H4 (cell line): ENCODE data around the gene SLC6A12. TPM values are rescaled to one million over a fixed set of nuclear protein-coding genes. Genes with fewer than 3 reads are reported as not detected.
"Not testable (repeated sequence)": the region's sequence is repeated elsewhere in the genome, so short reads cannot be mapped to it uniquely, and the experiment has no call there.

Experiments
- DNase-seq: peaks from one replicate; pipeline ENCODE4 v3.0.0-alpha.2; 2015; ENCODE audit warnings: low spot score
- total RNA-seq: library from RNA; depleted of rRNA; stranded (reverse); fragments of >200 nt; shearing (Covaris generic); gene quantifications from 2 replicates; pipeline ENCODE4 v1.2.3, GENCODE V29; 2014

SLC6A12 gene
- total RNA-seq, 1 experiment from 2014 or later = 0.08 TPM

- DNase-seq = no peak
Measured at GRCh38 chr12:197911-198695, 15.9 kb downstream of the SLC6A12 start.

- DNase-seq = no peak
Measured at GRCh38 chr12:197347-197746, 16.6 kb downstream of the SLC6A12 start.

GRCh38 chr12:196436-196835 is 17.5 kb downstream of the SLC6A12 start:
- DNase-seq = no peak

GRCh38 chr12:195951-196350 is 18.0 kb downstream of the SLC6A12 start:
- no peak for DNase-seq

- DNase-seq = no peak
Measured at GRCh38 chr12:195156-195555, 18.8 kb downstream of the SLC6A12 start.

- no peak for DNase-seq
Measured at GRCh38 chr12:194276-194675, 19.7 kb downstream of the SLC6A12 start.

GRCh38 chr12:193261-193660 is 20.7 kb downstream of the SLC6A12 start:
- DNase-seq = no peak

GRCh38 chr12:191541-191940 is 22.4 kb downstream of the SLC6A12 start:
- DNase-seq = no peak

GRCh38 chr12:190881-191280 is 23.1 kb downstream of the SLC6A12 start:
- no peak for DNase-seq

- DNase-seq = no peak
Measured at GRCh38 chr12:189622-189962, 24.4 kb downstream of the SLC6A12 start.

GRCh38 chr12:188910-189621 is 24.9 kb downstream of the SLC6A12 start:
- peak; percentile 45 for DNase-seq

GRCh38 chr12:187986-188909 is 25.7 kb downstream of the SLC6A12 start:
- not testable (repeated sequence) for DNase-seq

GRCh38 chr12:186006-186625 is 27.8 kb downstream of the SLC6A12 start:
- DNase-seq = no peak

- no peak for DNase-seq
Measured at GRCh38 chr12:185576-185955, 28.4 kb downstream of the SLC6A12 start.

GRCh38 chr12:184811-185575 is 29.0 kb downstream of the SLC6A12 start:
- no peak for DNase-seq

- DNase-seq = peak; percentile 45
Measured at GRCh38 chr12:182381-182892, 31.5 kb downstream of the SLC6A12 start.

GRCh38 chr12:181921-182320 is 32.0 kb downstream of the SLC6A12 start:
- DNase-seq = no peak

GRCh38 chr12:180445-180844 is 33.5 kb downstream of the SLC6A12 start:
- DNase-seq = no peak

- DNase-seq = no peak
Measured at GRCh38 chr12:179885-180284, 34.1 kb downstream of the SLC6A12 start.

GRCh38 chr12:179131-179884 is 34.6 kb downstream of the SLC6A12 start:
- no peak for DNase-seq
